Measurements from ENCODE around the gene KIF26A.

GRCh38 chr14:104131968-104132732 is 6.2 kb upstream of the KIF26A start:
- TF ChIP-seq CTCF (IDR thresholded peaks at IDR 0.05; ENCODE audit: low read depth, low read length) (no peak), MAX (IDR thresholded peaks at IDR 0.05; ENCODE audit: low read depth, low read length) (no peak), MYC (IDR thresholded peaks at IDR 0.05; ENCODE audit: low read depth, low read length) (no peak), POLR2A (IDR thresholded peaks at IDR 0.05; ENCODE audit: extremely low read depth, insufficient read length) (no peak)
